HCT116 (cell line): ENCODE results near the gene ACOX3. TPM values are rescaled to one million over a fixed set of nuclear protein-coding genes. Genes with fewer than 3 reads are reported as not detected.

ENCODE experiments used
- ATAC-seq: fragments of 200-7000 bp; cut with Tn5 transposase; 2 replicates; pipeline ENCODE4 v1.9.1; 2020; ENCODE audit warnings: mild to moderate bottlenecking, moderate library complexity
- BruUV-seq: library from RNA; stranded (reverse); fragments of 400-500 nt; replicated peaks from 2 replicates; lab custom pipeline; 2021; lab: Mats Ljungman, UMichigan
- CTCF ChIA-PET: fragments of 300-600 bp; sonication (Branson Sonifier 250); formaldehyde crosslinking; loops from one replicate; lab custom pipeline; 2021; ENCODE audit warnings: antibody characterized with exemption; lab: Charles Lee
- POLR2A ChIA-PET: fragments of 300-600, 350-600 bp; sonication (Branson Sonifier 250); formaldehyde crosslinking; loops from one replicate; lab custom pipeline; 2021; ENCODE audit warnings: antibody characterized with exemption; lab: Charles Lee
- RAD21 ChIA-PET, 2 experiments: fragments of 300-600 bp; sonication (Branson Sonifier 250); formaldehyde crosslinking; loops; one replicate each; lab custom pipeline; 2023; ENCODE audit warnings: low total read pairs in 2 of 2; ENCODE audit not compliant: uncharacterized antibody in 2 of 2, unreplicated experiment in 2 of 2, low non-redundant PET in 1 of 2; lab: Charles Lee
- DNase-seq: peaks from one replicate; pipeline ENCODE4 v3.0.0-alpha.2; 2010; ENCODE audit warnings: low read depth, low spot score
- H2AFZ ChIP-seq: fragments of 200-600 bp; shearing (Covaris generic), sonication (generic); 2 replicates; pipeline ENCODE4 v1.6.1; 2017; ENCODE audit warnings: low read depth, mixed run types, mixed read lengths, antibody characterized with exemption, low read length; ENCODE audit not compliant: poor library complexity, severe bottlenecking
- H3K27ac ChIP-seq: 2 replicates; pipeline ENCODE4 v1.5.1; 2012; ENCODE audit warnings: low read depth, low read length
- H3K27me3 ChIP-seq: fragments of 200-600 bp; sonication (generic); 2 replicates; pipeline ENCODE4 v1.6.1; 2016; ENCODE audit warnings: mixed run types, low read length, mixed read lengths; ENCODE audit not compliant: insufficient read depth
- H3K36me3 ChIP-seq, 2 experiments: fragments of 200-500 bp in 1 of 2; fragments of 200-600 bp in 1 of 2; sonication (Bioruptor generic) in 1 of 2; sonication (generic) in 1 of 2; 2 replicates each; pipeline versions ENCODE4 v1.5.1 to v1.6.1; 2014 to 2016; ENCODE audit warnings: low read length in 2 of 2, inconsistent platforms in 1 of 2, mixed read lengths in 1 of 2, mixed run types in 1 of 2; ENCODE audit not compliant: insufficient read depth in 2 of 2, control insufficient read depth in 1 of 2
- H3K4me1 ChIP-seq, 2 experiments: fragments of 200-600 bp in 1 of 2; sonication (generic) in 1 of 2; 2 replicates each; pipeline versions ENCODE4 v1.5.1 to v1.6.1; 2012 to 2017; ENCODE audit warnings: low read length in 2 of 2, inconsistent platforms in 1 of 2, mild to moderate bottlenecking in 1 of 2, mixed read lengths in 1 of 2, mixed run types in 1 of 2, moderate library complexity in 1 of 2; ENCODE audit not compliant: insufficient read depth in 2 of 2, control insufficient read depth in 1 of 2
- H3K4me2 ChIP-seq: fragments of 200-600 bp; sonication (generic); 2 replicates; pipeline ENCODE4 v1.6.1; 2017; ENCODE audit warnings: mixed run types, low read length, mixed read lengths
- H3K4me3 ChIP-seq, 2 experiments: fragments of 200-600 bp in 1 of 2; sonication (generic) in 1 of 2; replicated peaks in 1 of 2; 2 replicates each; pipeline ENCODE4 v1.5.1; 2011 to 2016; ENCODE audit warnings: low read length in 2 of 2, control low read depth in 1 of 2, low read depth in 1 of 2, mild to moderate bottlenecking in 1 of 2, mixed read lengths in 1 of 2, mixed run types in 1 of 2
- H3K79me2 ChIP-seq: fragments of 200-600 bp; sonication (generic); 2 replicates; pipeline ENCODE4 v1.6.1; 2017; ENCODE audit warnings: mild to moderate bottlenecking, mixed run types, low read length, moderate library complexity, mixed read lengths; ENCODE audit not compliant: insufficient read depth
- H3K9ac ChIP-seq: fragments of 200-600 bp; sonication (generic); 2 replicates; pipeline ENCODE4 v1.6.1; 2016; ENCODE audit warnings: low read length, mixed read lengths
- H3K9me2 ChIP-seq: fragments of 200-600 bp; sonication (generic), shearing (Covaris generic); 2 replicates; pipeline ENCODE4 v1.6.1; 2017; ENCODE audit warnings: mixed run types, mild to moderate bottlenecking, moderate library complexity; ENCODE audit not compliant: insufficient read depth
- H3K9me3 ChIP-seq, 2 experiments: fragments of 200-500 bp in 1 of 2; fragments of 200-600 bp in 1 of 2; sonication (Bioruptor generic) in 1 of 2; sonication (generic) in 1 of 2; 2 replicates each; pipeline ENCODE4 v1.6.1; 2014 to 2017; ENCODE audit warnings: low read length in 2 of 2, mixed read lengths in 2 of 2, inconsistent platforms in 1 of 2, low read depth in 1 of 2, mild to moderate bottlenecking in 1 of 2, mixed run types in 1 of 2, moderate library complexity in 1 of 2; ENCODE audit not compliant: control insufficient read depth in 1 of 2, insufficient read depth in 1 of 2
- H4K20me1 ChIP-seq: fragments of 200-600 bp; sonication (generic), shearing (Covaris generic); 2 replicates; pipeline ENCODE4 v1.6.1; 2017; ENCODE audit warnings: mixed run types, mild to moderate bottlenecking, moderate library complexity; ENCODE audit not compliant: insufficient read depth
- ATF3 ChIP-seq: IDR thresholded peaks from 2 replicates; pipeline ENCODE4 v1.6.1; 2012
- CBX3 ChIP-seq: IDR thresholded peaks from 2 replicates; pipeline ENCODE4 v1.6.1; 2012; ENCODE audit warnings: low read depth
- CEBPB ChIP-seq: IDR thresholded peaks from 2 replicates; pipeline ENCODE4 v1.6.1; 2012; ENCODE audit warnings: low read depth
- CTCF ChIP-seq, 3 experiments: fragments of 200-600 bp in 1 of 3; sonication (generic) in 1 of 3; IDR thresholded peaks in 2 of 3; conservative IDR thresholded peaks in 1 of 3; 2 replicates each; pipeline ENCODE4 v1.5.1; 2012 to 2017; ENCODE audit warnings: low read depth in 2 of 3, low read length in 2 of 3, antibody characterized with exemption in 1 of 3, borderline replicate concordance in 1 of 3, control low read depth in 1 of 3, mild to moderate bottlenecking in 1 of 3, mixed read lengths in 1 of 3, mixed run types in 1 of 3, moderate library complexity in 1 of 3; ENCODE audit not compliant: insufficient read depth in 1 of 3
- EGR1 ChIP-seq: IDR thresholded peaks from 2 replicates; pipeline ENCODE4 v1.6.1; 2012; ENCODE audit warnings: low read depth
- ELF1 ChIP-seq: IDR thresholded peaks from 2 replicates; pipeline ENCODE4 v1.6.1; 2012; ENCODE audit warnings: low read depth, borderline replicate concordance
- EZH2 ChIP-seq: fragments of 200-600 bp; sonication (generic); IDR thresholded peaks from 2 replicates; pipeline ENCODE4 v1.6.1; 2017; ENCODE audit warnings: antibody characterized with exemption, mixed run types
- EZH2phosphoT487 ChIP-seq: fragments of 200-600 bp; IDR thresholded peaks from 2 replicates; pipeline ENCODE4 v1.6.1; 2018; ENCODE audit warnings: antibody characterized with exemption, borderline replicate concordance
- FOSL1 ChIP-seq: IDR thresholded peaks from 2 replicates; pipeline ENCODE4 v1.6.1; 2012; ENCODE audit warnings: low read depth
- POLR2A ChIP-seq: IDR thresholded peaks from 2 replicates; pipeline ENCODE4 v1.7.0; 2011; ENCODE audit warnings: borderline replicate concordance; ENCODE audit not compliant: insufficient read depth, insufficient read length; ENCODE audit errors: extremely low read depth
- POLR2AphosphoS5 ChIP-seq: IDR thresholded peaks from 2 replicates; pipeline ENCODE4 v1.6.1; 2011; ENCODE audit warnings: mild to moderate bottlenecking, low read depth, low read length, moderate library complexity
- RAD21 ChIP-seq: IDR thresholded peaks from 2 replicates; pipeline ENCODE4 v1.6.1; 2012; ENCODE audit warnings: low read depth, mild to moderate bottlenecking
- SP1 ChIP-seq: IDR thresholded peaks from 2 replicates; pipeline ENCODE4 v1.6.1; 2012; ENCODE audit warnings: low read depth
- SRF ChIP-seq: IDR thresholded peaks from 2 replicates; pipeline ENCODE4 v1.6.1; 2012; ENCODE audit warnings: low read depth
- YY1 ChIP-seq: IDR thresholded peaks from 2 replicates; pipeline ENCODE4 v1.6.1; 2011; ENCODE audit warnings: low read length, low read depth, moderate library complexity, mild to moderate bottlenecking; ENCODE audit not compliant: insufficient replicate concordance; ENCODE audit errors: extremely low read depth
- ZFX ChIP-seq: fragments of 450-650 bp; IDR thresholded peaks from 2 replicates; pipeline ENCODE4 v1.6.1; 2017
- ZNF274 ChIP-seq: fragments of 200-500 bp; sonication (Bioruptor generic); IDR thresholded peaks from 2 replicates; pipeline ENCODE4 v1.6.1; 2014; ENCODE audit warnings: mild to moderate bottlenecking, low read depth, low read length, inconsistent platforms
- intact Hi-C: fragments of 100-400 bp; cut with micrococcal nuclease; formaldehyde crosslinking; loops from 2 replicates; pipeline ENCODE4 v1.10.0; 2022
- total RNA-seq: library from RNA; stranded (reverse); gene quantifications from one replicate; pipeline ENCODE4 v1.2.1, GENCODE V29; 2021; ENCODE audit not compliant: unreplicated experiment
- TF ChIP-seq, protein P1 (sequence below): IDR thresholded peaks from 2 replicates; pipeline ENCODE4 v1.6.1; 2012

Gene ACOX3
- total RNA-seq, 1 experiment from 2014 or later = 16.9 TPM

GRCh38 chr4:8440492-8441311 is at the start of gene ACOX3, which contains the start of gene TRMT44 (continued):
- TF ChIP-seq CTCF (IDR thresholded peaks at IDR 0.05 in 2 of 3, conservative IDR thresholded peaks at IDR 0.05 in 1 of 3; ENCODE audit: borderline replicate concordance in 1 of 3, insufficient read depth in 1 of 3, low read depth in 2 of 3, low read length in 2 of 3) (no peak), SRF (peak; percentile 98), POLR2AphosphoS5 (peak; percentile 90), ZNF274 (no peak), FOSL1 (no peak)

DNA sequence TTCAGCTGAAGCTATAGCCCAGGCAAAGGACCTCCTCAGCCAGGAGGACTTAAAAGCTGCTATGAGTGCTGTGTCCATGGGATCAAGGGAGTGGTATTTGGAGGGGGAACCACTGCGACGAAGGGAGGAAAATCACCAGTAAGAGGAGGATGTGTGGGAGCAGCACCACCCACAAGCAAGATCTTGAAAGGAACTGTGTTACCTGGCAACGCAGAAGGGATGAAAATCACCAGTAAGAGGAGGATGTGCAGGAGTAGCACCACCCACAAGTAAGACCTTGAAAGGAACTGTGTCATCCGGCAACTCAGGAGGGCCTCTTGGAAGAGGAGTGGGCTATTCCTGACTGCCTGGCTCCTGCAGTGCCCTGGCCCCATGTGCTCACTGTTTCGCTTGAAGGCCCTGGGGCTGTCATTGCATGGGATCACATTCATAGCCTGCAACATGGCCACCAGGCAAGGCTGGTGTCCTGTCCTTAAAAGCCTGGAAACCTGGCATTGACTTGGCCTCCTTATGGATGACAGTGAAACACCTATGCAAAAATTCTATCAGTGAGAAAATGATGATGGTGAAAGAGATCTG is 48.4 kb upstream of the ACOX3 start:
- H3K9me3 ChIP-seq = no peaks in the 10 kb centered on the region
- DNase-seq = no peak
- H3K27me3 ChIP-seq = no peaks in the 10 kb centered on the region
- no peaks in the 10 kb centered on the region for H3K4me1 ChIP-seq
- RAD21 ChIA-PET = no interaction called here
- CTCF ChIA-PET = no interaction called here
- H3K9me2 ChIP-seq = no peaks in the 10 kb centered on the region
- no peak overlapping the region for H2AFZ ChIP-seq
- no peak overlapping the region for H3K9ac ChIP-seq
- TF ChIP-seq ZNF274 (no peak), CEBPB (no peak), EZH2phosphoT487 (no peak), SP1 (no peak), RAD21 (no peak), CBX3 (no peak), YY1 (no peak), FOSL1 (no peak), EZH2 (no peak), POLR2A (no peak), ATF3 (no peak), SRF (no peak), POLR2AphosphoS5 (no peak), ZFX (no peak), EGR1 (no peak), ELF1 (no peak), CTCF (IDR thresholded peaks at IDR 0.05 in 2 of 3, conservative IDR thresholded peaks at IDR 0.05 in 1 of 3; ENCODE audit: borderline replicate concordance in 1 of 3, insufficient read depth in 1 of 3, low read depth in 2 of 3, low read length in 2 of 3) (no peak)
- TF ChIP-seq, protein P1, sequence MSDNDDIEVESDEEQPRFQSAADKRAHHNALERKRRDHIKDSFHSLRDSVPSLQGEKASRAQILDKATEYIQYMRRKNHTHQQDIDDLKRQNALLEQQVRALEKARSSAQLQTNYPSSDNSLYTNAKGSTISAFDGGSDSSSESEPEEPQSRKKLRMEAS = no peak
- TF ChIP-seq, all 23 proteins: peak for 0
- H3K4me2 ChIP-seq = no peak overlapping the region
- no TSS peak for BruUV-seq
- no peak overlapping the region for H3K27ac ChIP-seq
- H3K36me3 ChIP-seq = no peaks in the 10 kb centered on the region
- no peak overlapping the region for H3K4me3 ChIP-seq
- ATAC-seq = no peak
- H3K79me2 ChIP-seq = no peaks in the 10 kb centered on the region
- POLR2A ChIA-PET = no interaction called here
- intact Hi-C loops = no loop called here
- H4K20me1 ChIP-seq = no peaks in the 10 kb centered on the region
